Activated CD8-positive, alpha-beta memory T cell treated with anti-CD3 and anti-CD28 coated beads for 4 hours (primary cell): ENCODE data around the gene CCM2.

Experiments
- DNase-seq, 2 donors: peaks; one replicate each; pipeline ENCODE4 v3.0.0-alpha.2; 2020; ENCODE audit warnings: low read depth in 2 of 2

Gene CCM2

DNA sequence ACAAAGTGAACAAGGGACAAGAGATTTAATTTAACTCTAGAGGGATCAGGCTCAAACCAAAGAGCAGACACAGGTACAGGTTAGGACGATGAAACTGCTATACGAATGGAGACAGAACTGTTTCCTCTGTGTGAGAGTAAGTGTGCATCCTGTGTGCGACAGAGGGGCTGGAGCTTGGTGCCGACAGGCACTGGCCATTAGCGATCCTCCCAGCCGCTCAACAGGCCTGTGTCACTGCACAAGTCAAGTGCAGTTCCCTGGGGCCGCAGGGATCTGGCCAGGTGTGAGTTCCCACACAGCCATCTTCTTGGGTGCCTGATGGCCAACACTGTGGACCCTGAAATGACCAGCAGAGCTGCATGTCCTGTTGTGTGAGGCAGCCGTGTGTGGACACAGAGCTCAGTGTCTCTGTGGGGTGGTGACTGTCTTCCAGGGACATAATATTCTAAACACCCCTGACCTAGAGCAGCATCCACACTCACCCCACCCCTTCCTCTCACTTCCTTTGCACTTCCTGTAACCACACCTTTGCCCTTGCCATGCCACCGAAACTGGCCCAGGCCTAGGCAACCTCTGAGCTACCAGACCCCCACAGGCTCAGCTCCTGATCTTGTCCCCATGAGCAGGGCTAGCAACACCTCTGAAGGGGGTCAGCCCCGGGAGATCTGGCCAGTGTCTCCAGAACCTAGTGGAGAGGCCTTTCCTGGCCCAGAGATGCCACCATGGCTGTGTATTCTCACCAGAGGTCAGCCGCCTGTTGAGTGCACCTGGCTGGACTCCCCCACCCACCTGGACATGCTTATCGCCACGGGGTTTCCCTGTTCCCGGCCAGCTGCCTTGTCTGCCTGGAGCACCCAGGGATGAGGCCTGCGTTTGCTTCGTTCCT is 123.2 kb downstream of the CCM2 start:
- DNase-seq = no peak

DNA sequence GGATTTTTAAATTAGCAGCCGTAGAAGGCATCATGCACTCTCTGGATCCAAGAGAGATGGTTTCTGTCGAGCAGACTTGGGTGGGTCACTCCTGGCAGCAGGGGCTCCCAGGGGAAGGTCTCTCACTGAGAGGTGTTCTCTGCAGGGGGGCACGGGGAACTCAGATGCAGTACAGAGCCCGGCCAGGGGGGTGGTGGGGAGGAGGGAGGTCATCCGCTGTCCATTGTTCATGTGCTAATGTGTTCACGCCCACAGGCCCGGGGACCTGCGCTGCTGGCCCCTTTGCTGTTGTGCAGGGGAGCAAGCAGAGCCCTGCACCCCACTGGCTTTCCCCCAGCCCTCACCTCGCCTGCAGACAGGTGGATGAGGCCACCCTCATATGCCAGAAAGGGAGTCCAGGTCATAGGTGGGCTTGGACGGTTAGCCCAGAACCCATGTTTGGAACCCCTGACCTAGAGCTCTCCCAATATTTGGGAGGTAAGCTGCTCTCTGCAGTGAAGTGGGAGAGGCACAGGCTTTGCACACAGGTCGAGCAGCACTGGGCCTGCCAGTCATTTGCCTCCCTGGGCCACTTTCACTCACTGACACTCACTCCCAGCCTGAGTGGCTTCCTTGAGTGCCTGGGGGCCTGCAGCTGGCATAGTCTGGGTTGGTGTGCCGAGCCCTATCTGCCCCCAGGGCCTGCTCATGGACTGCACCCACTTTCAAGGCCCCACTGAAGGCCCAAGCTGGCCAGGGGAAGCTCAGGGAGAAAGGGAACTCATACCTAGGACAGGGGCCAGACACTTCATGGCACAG is 124.1 kb downstream of the CCM2 start:
- DNase-seq = no peak

DNA sequence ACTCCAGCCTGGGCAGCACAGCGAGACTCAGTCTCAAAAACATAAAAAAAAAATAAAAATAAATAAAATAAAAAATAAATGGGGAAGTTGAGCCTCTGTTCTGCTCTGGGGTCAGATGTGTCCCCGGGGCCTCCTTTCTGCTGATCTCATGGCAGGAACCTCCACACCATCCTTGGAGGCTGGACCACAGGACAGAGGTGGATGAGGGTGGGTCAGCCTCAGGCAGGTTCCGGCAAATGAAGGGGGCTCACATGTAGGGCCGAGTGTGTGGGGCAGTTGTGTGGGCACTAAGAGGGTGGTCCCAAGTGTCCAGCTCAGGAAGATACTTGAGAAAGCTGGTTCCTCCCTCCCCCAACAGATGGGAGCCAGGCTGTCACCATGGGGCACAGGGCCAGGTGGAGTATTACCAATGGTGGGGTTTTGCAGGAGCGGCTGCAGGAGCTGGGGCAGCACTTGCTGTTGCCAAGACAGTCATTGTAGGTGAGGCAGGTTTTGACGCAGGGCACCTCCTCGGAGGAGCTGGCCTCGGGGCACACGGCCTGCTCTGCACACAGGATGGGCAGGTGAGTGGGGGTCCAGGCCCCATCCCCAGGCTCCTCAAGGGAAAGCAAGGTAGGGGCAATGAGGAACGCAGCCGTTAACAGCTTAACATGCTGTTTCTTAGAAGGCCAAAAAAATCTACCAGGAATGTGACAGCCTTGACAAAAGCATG is 125.3 kb downstream of the CCM2 start:
- DNase-seq = no peak
